Tibial nerve (tissue), 4 donors: ENCODE measurements around the gene SMYD1. TPM values are rescaled to one million over a fixed set of nuclear protein-coding genes. Genes with fewer than 3 reads are reported as not detected.

Experiments
- DNase-seq, 2 donors: peaks; one replicate each; pipeline ENCODE4 v3.0.0-alpha.2; 2019; ENCODE audit warnings: low spot score in 2 of 2
- H3K27ac ChIP-seq, 4 donors: fragments of 200-600 bp; sonication (generic) in 3 of 4; one replicate each; pipeline ENCODE4 v1.5.1; 2017 to 2019; ENCODE audit warnings: mild to moderate bottlenecking in 1 of 4
- H3K27me3 ChIP-seq, 2 donors: fragments of 200-600 bp; sonication (generic) in 1 of 2; one replicate each; pipeline versions ENCODE4 v1.5.1 to v1.6.0; 2017 to 2019
- H3K36me3 ChIP-seq, 3 donors: fragments of 200-600 bp; sonication (generic); one replicate each; pipeline ENCODE4 v1.5.1; 2018 to 2019
- H3K4me1 ChIP-seq, 4 donors: fragments of 200-600 bp; sonication (generic) in 3 of 4; one replicate each; pipeline ENCODE4 v1.5.1; 2017 to 2019
- H3K4me3 ChIP-seq, 4 donors: fragments of 200-600 bp; sonication (generic) in 3 of 4; one replicate each; pipeline ENCODE4 v1.5.1; 2017 to 2019; ENCODE audit warnings: mild to moderate bottlenecking in 1 of 4, moderate library complexity in 1 of 4
- H3K9me3 ChIP-seq, 4 donors: fragments of 200-600 bp; sonication (generic) in 3 of 4; one replicate each; pipeline ENCODE4 v1.5.1; 2017 to 2019
- CTCF ChIP-seq, 5 experiments: fragments of 200-600 bp in 3 of 5; fragments of 450-650 bp in 2 of 5; sonication (generic) in 3 of 5; IDR thresholded peaks; one replicate each; pipeline ENCODE4 v1.5.1; 2016 to 2019; ENCODE audit warnings: antibody characterized with exemption in 5 of 5, mild to moderate bottlenecking in 3 of 5, moderate library complexity in 2 of 5
- EP300 ChIP-seq, 2 donors: sonication (generic); formaldehyde crosslinking; IDR thresholded peaks; one replicate each; pipeline ENCODE4 v1.6.1; 2017; ENCODE audit warnings: antibody characterized with exemption in 2 of 2, mild to moderate bottlenecking in 1 of 2
- POLR2A ChIP-seq, 2 donors: fragments of 450-650 bp; IDR thresholded peaks; one replicate each; pipeline ENCODE4 v1.6.1; 2017; ENCODE audit warnings: antibody characterized with exemption in 2 of 2, mild to moderate bottlenecking in 2 of 2, moderate library complexity in 2 of 2
- WGBS, 2 donors: methylation state at CpG; one replicate each; pipeline ENCODE4 v1.1.5; 2018; 5-methylcytosine and 5-hydroxymethylcytosine counted together
- total RNA-seq, 4 donors: library from RNA; depleted of rRNA; stranded (reverse); fragments of >200 nt; gene quantifications; one replicate each; pipeline ENCODE4 v1.1.0, GENCODE V29; 2016

The SMYD1 gene
- total RNA-seq, 4 donors from 2014 or later, result 0.21 to 3.3 TPM; not detected in 2

- no peak for DNase-seq
- Histone ChIP-seq H3K9me3 (no peaks in the 10 kb centered on the region), H3K36me3 (no peaks in the 10 kb centered on the region), H3K4me1 (no peaks in the 10 kb centered on the region), H3K27ac (peak overlapping the region in 1 of 4 donors; percentile 34), H3K4me3 (no peak overlapping the region), H3K27me3 (no peaks in the 10 kb centered on the region)
- TF ChIP-seq CTCF (IDR thresholded peaks at IDR 0.05), result no peak
- no peak for TF ChIP-seq EP300 (IDR thresholded peaks at IDR 0.05)
- TF ChIP-seq POLR2A (IDR thresholded peaks at IDR 0.05), result no peak
- 95 to 98% methylated on average over 5 to 7 of the region's 7 CpGs for WGBS, 2 donors
These were observed 61.2 kb downstream of the SMYD1 start for GRCh38 chr2:88128654-88129312.

- H3K36me3 ChIP-seq, result no peaks in the 10 kb centered on the region
- peak overlapping the region in 1 of 4 donors; percentile 34 for H3K27ac ChIP-seq
- no peak for DNase-seq
- H3K9me3 ChIP-seq, result no peaks in the 10 kb centered on the region
- H3K27me3 ChIP-seq, result no peaks in the 10 kb centered on the region
- H3K4me3 ChIP-seq, result no peak overlapping the region
- WGBS, 2 donors, result 89 to 90% methylated on average over 7 of the region's 7 CpGs
- no peaks in the 10 kb centered on the region for H3K4me1 ChIP-seq
- TF ChIP-seq POLR2A (IDR thresholded peaks at IDR 0.05) (no peak), EP300 (IDR thresholded peaks at IDR 0.05) (no peak), CTCF (IDR thresholded peaks at IDR 0.05) (no peak)
These were observed 61.8 kb downstream of the SMYD1 start for GRCh38 chr2:88129313-88129959.

- H3K9me3 ChIP-seq, result no peaks in the 10 kb centered on the region
- no peak overlapping the region for H3K4me3 ChIP-seq
- 87 to 89% methylated on average over 9 of the region's 9 CpGs for WGBS, 2 donors
- H3K36me3 ChIP-seq, result no peaks in the 10 kb centered on the region
- no peaks in the 10 kb centered on the region for H3K4me1 ChIP-seq
- peak overlapping the region in 1 of 4 donors; percentile 29 for H3K27ac ChIP-seq
- no peaks in the 10 kb centered on the region for H3K27me3 ChIP-seq
- TF ChIP-seq POLR2A (IDR thresholded peaks at IDR 0.05) (no peak), CTCF (IDR thresholded peaks at IDR 0.05) (no peak), EP300 (IDR thresholded peaks at IDR 0.05) (no peak)
- no peak for DNase-seq
These were observed 63.8 kb downstream of the SMYD1 start for GRCh38 chr2:88131201-88131998.

- TF ChIP-seq EP300 (IDR thresholded peaks at IDR 0.05) (no peak), CTCF (IDR thresholded peaks at IDR 0.05) (no peak), POLR2A (IDR thresholded peaks at IDR 0.05) (no peak)
- H3K4me3 ChIP-seq, result no peak overlapping the region
- no peaks in the 10 kb centered on the region for H3K36me3 ChIP-seq
- H3K9me3 ChIP-seq, result no peaks in the 10 kb centered on the region
- 86 to 94% methylated on average over 3 of the region's 3 CpGs for WGBS, 2 donors
- H3K27ac ChIP-seq, result no peak overlapping the region
- no peaks in the 10 kb centered on the region for H3K4me1 ChIP-seq
- H3K27me3 ChIP-seq, result no peaks in the 10 kb centered on the region
- no peak for DNase-seq
These were observed 64.4 kb downstream of the SMYD1 start for GRCh38 chr2:88131999-88132368.

- H3K4me1 ChIP-seq, result no peaks in the 10 kb centered on the region
- no peak for DNase-seq
- TF ChIP-seq CTCF (IDR thresholded peaks at IDR 0.05) (no peak), POLR2A (IDR thresholded peaks at IDR 0.05) (no peak), EP300 (IDR thresholded peaks at IDR 0.05) (no peak)
- no peaks in the 10 kb centered on the region for H3K27me3 ChIP-seq
- WGBS, 2 donors, result 80 to 82% methylated on average over 3 of the region's 3 CpGs
- no peaks in the 10 kb centered on the region for H3K36me3 ChIP-seq
- no peak overlapping the region for H3K27ac ChIP-seq
- peaks cover 0 to 10% (median 0%) of the 10 kb centered on the region in 4 donors for H3K9me3 ChIP-seq
- H3K4me3 ChIP-seq, result no peak overlapping the region
These were observed 66.2 kb downstream of the SMYD1 start for GRCh38 chr2:88133875-88134274.
